Endothelial cell of umbilical vein (primary cell): Measurements from ENCODE around the gene CREG1. TPM values are rescaled to one million over a fixed set of nuclear protein-coding genes. Genes with fewer than 3 reads are reported as not detected.

Experiments
- BruUV-seq: library from RNA; stranded (reverse); fragments of 400-500 nt; replicated peaks from 2 replicates; lab custom pipeline; 2021; lab: Mats Ljungman, UMichigan
- CTCF ChIA-PET: fragments of 300-600, 350-600 bp; sonication (Branson Sonifier 250); formaldehyde crosslinking; loops from one replicate; lab custom pipeline; 2021; ENCODE audit warnings: antibody characterized with exemption, inconsistent platforms; lab: Charles Lee
- POLR2A ChIA-PET: fragments of 300-600, 350-600 bp; sonication (Branson Sonifier 250); formaldehyde crosslinking; loops from one replicate; lab custom pipeline; 2021; ENCODE audit warnings: antibody characterized with exemption, inconsistent platforms; lab: Charles Lee
- DNase-seq: peaks from one replicate; pipeline ENCODE4 v3.0.0-alpha.2; 2011; ENCODE audit warnings: low read depth, low spot score
- FAIRE-seq: peaks from 2 replicates; lab custom pipeline; 2011; peaks lifted over from hg19 to GRCh38; lab: Jason Lieb, UNC
- H2AFZ ChIP-seq: 2 replicates; pipeline ENCODE4 v1.6.0; 2012; ENCODE audit warnings: low read depth, low read length, control low read depth, inconsistent platforms
- H3K27ac ChIP-seq: 2 replicates; pipeline ENCODE4 v1.5.1; 2011; ENCODE audit warnings: low read depth, mild to moderate bottlenecking, control low read depth, low read length, moderate library complexity; ENCODE audit not compliant: insufficient read depth
- H3K27me3 ChIP-seq, 2 experiments: 2 replicates each; pipeline versions ENCODE4 v1.6.0 to v1.6.1; 2011; ENCODE audit warnings: low read length in 2 of 2, mixed read lengths in 1 of 2; ENCODE audit not compliant: control insufficient read depth in 2 of 2, insufficient read depth in 2 of 2
- H3K36me3 ChIP-seq, 2 experiments: 2 replicates in 1 of 2; 3 replicates in 1 of 2; pipeline ENCODE4 v1.5.1; 2011; ENCODE audit warnings: low read length in 2 of 2, mild to moderate bottlenecking in 1 of 2, moderate library complexity in 1 of 2; ENCODE audit not compliant: control insufficient read depth in 2 of 2, insufficient read depth in 2 of 2; ENCODE audit errors: extremely low read depth in 1 of 2
- H3K4me1 ChIP-seq: 3 replicates; pipeline ENCODE4 v1.5.1; 2011; ENCODE audit warnings: mild to moderate bottlenecking, low read length; ENCODE audit not compliant: control insufficient read depth, insufficient read depth; ENCODE audit errors: extremely low read depth
- H3K4me2 ChIP-seq: 2 replicates; pipeline ENCODE4 v1.6.1; 2011; ENCODE audit warnings: low read length, control low read depth, mixed read lengths; ENCODE audit not compliant: insufficient read depth
- H3K4me3 ChIP-seq, 3 experiments: fragments of 200-600 bp in 1 of 3; sonication (generic), shearing (Covaris generic) in 1 of 3; replicated peaks in 1 of 3; 2 replicates each; pipeline ENCODE4 v1.5.1; 2011 to 2016; ENCODE audit warnings: control low read depth in 3 of 3, low read length in 3 of 3, mild to moderate bottlenecking in 2 of 3, inconsistent platforms in 1 of 3, low read depth in 1 of 3, moderate library complexity in 1 of 3; ENCODE audit not compliant: insufficient read depth in 1 of 3
- H3K79me2 ChIP-seq: 2 replicates; pipeline ENCODE4 v1.6.0; 2012; ENCODE audit warnings: low read length, inconsistent platforms; ENCODE audit not compliant: control insufficient read depth, insufficient read depth
- H3K9ac ChIP-seq: replicated peaks from 2 replicates; pipeline ENCODE3; 2011; ENCODE audit warnings: low read length, control low read depth; ENCODE audit not compliant: insufficient read depth; ENCODE audit errors: extremely low read depth
- H3K9me1 ChIP-seq: replicated peaks from 3 replicates; pipeline ENCODE4 v1.6.0; 2011; ENCODE audit warnings: mild to moderate bottlenecking, low read length; ENCODE audit not compliant: control insufficient read depth, insufficient read depth; ENCODE audit errors: extremely low read depth
- H3K9me3 ChIP-seq: replicated peaks from 2 replicates; pipeline ENCODE4 v1.5.1; 2012; ENCODE audit warnings: low read length, inconsistent platforms; ENCODE audit not compliant: control insufficient read depth, insufficient read depth
- H4K20me1 ChIP-seq: replicated peaks from 2 replicates; pipeline ENCODE3; 2011; ENCODE audit warnings: mild to moderate bottlenecking, low read length; ENCODE audit not compliant: control insufficient read depth, insufficient read depth; ENCODE audit errors: extremely low read depth
- EZH2 ChIP-seq: IDR thresholded peaks from 2 replicates; pipeline ENCODE4 v1.6.1; 2012; ENCODE audit warnings: borderline replicate concordance, low read depth, mild to moderate bottlenecking, moderate library complexity, low read length, inconsistent platforms; ENCODE audit not compliant: severe bottlenecking
- FOS ChIP-seq: IDR thresholded peaks from 2 replicates; pipeline ENCODE4 v1.6.1; 2011; ENCODE audit warnings: mild to moderate bottlenecking, low read length, moderate library complexity, borderline replicate concordance; ENCODE audit not compliant: insufficient read depth
- GATA2 ChIP-seq: IDR thresholded peaks from 2 replicates; pipeline ENCODE4 v1.7.0; 2011; ENCODE audit warnings: low read depth, mild to moderate bottlenecking, moderate library complexity, mixed read lengths, low read length; ENCODE audit not compliant: insufficient read length, insufficient read depth
- JUN ChIP-seq: IDR thresholded peaks from 2 replicates; pipeline ENCODE4 v1.6.1; 2011; ENCODE audit warnings: borderline replicate concordance, low read depth; ENCODE audit not compliant: insufficient read length, insufficient read depth
- MYC ChIP-seq: IDR thresholded peaks from one replicate; pipeline ENCODE4 v1.6.1; 2011; ENCODE audit warnings: mild to moderate bottlenecking, low read depth, low read length
- POLR2A ChIP-seq: IDR thresholded peaks from 2 replicates; pipeline ENCODE4 v1.6.1; 2012; ENCODE audit warnings: low read depth, mild to moderate bottlenecking, control low read depth, low read length
- POLR2AphosphoS5 ChIP-seq: IDR thresholded peaks from 2 replicates; pipeline ENCODE4 v1.6.1; 2012; ENCODE audit warnings: low read depth, mild to moderate bottlenecking, control low read depth, low read length, moderate library complexity; ENCODE audit not compliant: insufficient read depth
- dilution Hi-C: fragments of 300-500 bp; cut with MboI; formaldehyde crosslinking; loops from one replicate; pipeline ENCODE4 v1.15.0; 2019; ENCODE audit warnings: low sequenced_read_pairs; ENCODE audit not compliant: extremely low pct_ligation_motif_present
- intact Hi-C: fragments of 100-400 bp; cut with micrococcal nuclease; formaldehyde crosslinking; loops from one replicate; pipeline ENCODE4 v1.10.0; 2022
- polyA plus RNA-seq, 4 experiments: library from polyadenylated mRNA; depleted of rRNA in 3 of 4; stranded (reverse) in 3 of 4; unstranded in 1 of 4; fragments of >200 nt; gene quantifications; 2 replicates each; pipeline versions ENCODE4 v1.2.1 to v1.2.3, GENCODE V29; 2011 to 2012; ENCODE audit warnings: missing spikeins in 1 of 4
- total RNA-seq: library from RNA; stranded (reverse); gene quantifications from 2 replicates; pipeline ENCODE4 v1.2.3, GENCODE V29; 2021
- TF ChIP-seq, protein P1 (sequence below): IDR thresholded peaks from 2 replicates; pipeline ENCODE4 v1.6.1; 2011; ENCODE audit not compliant: insufficient read depth, insufficient read length

The CREG1 gene
- total and polyA plus RNA-seq, 2 donors (not counting 3 experiments of a cell fraction or from before 2014, with no cell fraction given), result 10.3 to 15.8 TPM

DNA sequence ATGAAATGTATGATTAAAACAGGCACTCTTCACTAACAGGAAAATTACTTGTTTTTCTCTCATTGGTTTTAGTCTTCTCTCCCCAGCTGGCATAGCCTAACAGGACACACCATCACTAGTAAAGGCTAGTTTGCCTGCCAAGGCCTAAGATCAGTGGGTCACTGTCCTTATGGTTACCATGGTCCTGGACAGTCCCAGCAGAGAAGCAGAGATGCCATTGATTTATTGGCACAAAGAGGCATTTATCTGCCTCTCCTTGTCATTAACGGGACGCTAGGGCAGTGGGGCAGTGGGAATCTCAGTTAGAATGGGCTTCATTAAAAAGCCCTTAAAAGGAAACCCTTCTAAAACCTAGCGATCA is 49.1 kb downstream of the CREG1 start:
- DNase-seq (no peak), FAIRE-seq (no peak)
- BruUV-seq, result no TSS peak
- no peaks in the 10 kb centered on the region for H3K36me3 ChIP-seq
- POLR2A ChIA-PET, result no interaction called here
- TF ChIP-seq FOS, result no peak
- TF ChIP-seq JUN, result no peak
- TF ChIP-seq GATA2, result no peak
- no peak for TF ChIP-seq POLR2AphosphoS5
- TF ChIP-seq, protein P1, sequence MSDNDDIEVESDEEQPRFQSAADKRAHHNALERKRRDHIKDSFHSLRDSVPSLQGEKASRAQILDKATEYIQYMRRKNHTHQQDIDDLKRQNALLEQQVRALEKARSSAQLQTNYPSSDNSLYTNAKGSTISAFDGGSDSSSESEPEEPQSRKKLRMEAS, result no peak
- TF ChIP-seq EZH2, result no peak
- no peak for TF ChIP-seq POLR2A
- H3K4me1 ChIP-seq, result no peaks in the 10 kb centered on the region
- H3K27me3 ChIP-seq, result peaks cover 7 to 8% of the 10 kb centered on the region in 2 experiments
- no peak overlapping the region for H3K9ac ChIP-seq
- H3K4me3 ChIP-seq, result no peak overlapping the region
- no peak overlapping the region for H2AFZ ChIP-seq
- no peaks in the 10 kb centered on the region for H3K9me1 ChIP-seq
- CTCF ChIA-PET, result no interaction called here
- H3K79me2 ChIP-seq, result no peaks in the 10 kb centered on the region
- dilution Hi-C loops, result no loop called here
- no peaks in the 10 kb centered on the region for H4K20me1 ChIP-seq
- intact Hi-C loops, result no loop called here
- no peaks in the 10 kb centered on the region for H3K9me3 ChIP-seq
- no peak overlapping the region for H3K27ac ChIP-seq
- H3K4me2 ChIP-seq, result no peak overlapping the region

DNA sequence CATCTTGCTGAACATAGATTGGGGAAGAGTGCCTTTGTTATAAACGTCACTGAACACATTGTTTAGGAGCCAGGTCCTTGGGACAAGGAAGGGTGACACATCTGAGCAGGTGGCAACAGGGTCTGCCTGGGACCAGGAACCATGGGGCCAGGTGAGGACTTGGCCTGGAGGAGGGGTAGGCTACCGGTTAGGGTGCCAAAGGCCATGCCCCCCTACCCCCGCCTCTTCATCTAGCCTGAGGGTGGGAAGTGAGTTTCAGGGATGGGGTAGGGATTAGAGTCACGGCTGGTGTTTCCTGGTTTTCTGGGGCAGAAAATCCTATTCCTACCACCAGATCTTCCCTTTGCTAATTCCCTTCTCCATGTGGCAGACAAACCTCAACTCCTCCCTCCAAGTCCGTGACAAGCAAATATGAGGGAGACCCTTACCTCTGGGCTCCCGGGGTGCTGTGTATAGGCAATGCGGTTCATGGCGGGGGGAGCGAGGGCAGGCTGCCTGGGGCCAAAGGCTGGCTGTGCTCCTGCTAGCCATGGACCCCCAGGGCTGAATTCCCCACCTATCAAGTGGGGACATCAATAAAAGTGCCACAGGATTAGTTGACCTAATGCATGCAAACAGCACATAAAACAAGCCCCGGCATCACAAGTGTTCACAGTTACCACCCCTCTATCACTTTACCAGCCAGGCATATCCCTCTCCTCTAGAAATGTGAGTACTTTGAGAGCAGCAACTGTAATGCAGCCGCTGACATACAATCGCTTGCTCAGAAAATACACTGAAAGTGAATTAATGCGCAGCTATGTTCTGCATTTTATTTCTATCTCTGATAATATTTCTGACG is 49.7 kb downstream of the CREG1 start:
- H3K79me2 ChIP-seq, result no peaks in the 10 kb centered on the region
- POLR2A ChIA-PET, result no interaction called here
- H3K4me2 ChIP-seq, result no peak overlapping the region
- no peaks in the 10 kb centered on the region for H3K4me1 ChIP-seq
- no peak for FAIRE-seq
- no TSS peak for BruUV-seq
- peaks cover 7 to 8% of the 10 kb centered on the region in 2 experiments for H3K27me3 ChIP-seq
- no peak overlapping the region for H3K27ac ChIP-seq
- H3K9me1 ChIP-seq, result no peaks in the 10 kb centered on the region
- no peaks in the 10 kb centered on the region for H3K9me3 ChIP-seq
- TF ChIP-seq MYC (no peak), POLR2AphosphoS5 (no peak), JUN (no peak), EZH2 (no peak)
- no peak for DNase-seq
- intact Hi-C loops (no loop called here), dilution Hi-C loops (no loop called here)
- no peak overlapping the region for H3K4me3 ChIP-seq
- H3K36me3 ChIP-seq, result no peaks in the 10 kb centered on the region
- no peak overlapping the region for H3K9ac ChIP-seq
- H2AFZ ChIP-seq, result no peak overlapping the region
- H4K20me1 ChIP-seq, result no peaks in the 10 kb centered on the region
- CTCF ChIA-PET, result no interaction called here
